PC-9 (cell line): ENCODE results near the gene GJC1.
A peak's percentile ranks its signal among the peaks of the same experiment; 100 is the strongest.

ENCODE experiments used
- EZH2 ChIP-seq: fragments of 200-600 bp; sonication (generic); IDR thresholded peaks from 2 replicates; pipeline ENCODE4 v1.8.0; 2017; ENCODE audit warnings: antibody characterized with exemption, low read depth
- TF ChIP-seq, protein P1 (sequence below): fragments of 200-600 bp; sonication (generic); conservative IDR thresholded peaks from 2 replicates; pipeline ENCODE4 v1.6.1; 2017; ENCODE audit warnings: mixed run types, antibody characterized with exemption, mild to moderate bottlenecking, moderate library complexity

DNA sequence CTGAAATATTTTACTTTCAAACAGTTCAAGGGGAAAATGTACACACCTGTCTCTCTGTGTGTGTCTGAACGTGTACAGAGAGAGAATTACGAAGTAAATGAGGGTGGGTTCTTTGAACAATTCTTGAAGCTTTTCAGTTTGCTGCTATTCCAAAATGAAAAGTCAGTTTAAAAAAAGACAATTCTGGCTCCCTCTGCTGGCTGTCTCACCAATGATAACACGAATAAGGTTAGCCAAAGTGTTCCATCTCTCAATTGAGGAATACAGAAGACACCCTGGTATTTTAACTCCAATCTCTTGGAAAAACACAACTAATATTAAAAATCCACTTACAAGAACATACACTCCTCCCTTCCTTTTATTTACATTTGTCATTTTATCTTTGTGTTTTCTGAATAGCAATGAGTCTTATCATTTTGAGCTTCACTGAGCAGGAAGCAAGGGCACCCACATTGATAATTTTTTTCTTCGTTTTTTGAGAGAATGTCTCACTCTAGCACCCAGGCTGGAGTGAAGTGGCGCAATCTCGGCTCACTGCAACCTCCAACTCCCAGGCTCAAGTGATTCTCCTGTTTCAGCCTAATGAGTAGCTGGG is 48.6 kb upstream of the GJC1 start:
- no peak for TF ChIP-seq EZH2
- TF ChIP-seq, protein P1, sequence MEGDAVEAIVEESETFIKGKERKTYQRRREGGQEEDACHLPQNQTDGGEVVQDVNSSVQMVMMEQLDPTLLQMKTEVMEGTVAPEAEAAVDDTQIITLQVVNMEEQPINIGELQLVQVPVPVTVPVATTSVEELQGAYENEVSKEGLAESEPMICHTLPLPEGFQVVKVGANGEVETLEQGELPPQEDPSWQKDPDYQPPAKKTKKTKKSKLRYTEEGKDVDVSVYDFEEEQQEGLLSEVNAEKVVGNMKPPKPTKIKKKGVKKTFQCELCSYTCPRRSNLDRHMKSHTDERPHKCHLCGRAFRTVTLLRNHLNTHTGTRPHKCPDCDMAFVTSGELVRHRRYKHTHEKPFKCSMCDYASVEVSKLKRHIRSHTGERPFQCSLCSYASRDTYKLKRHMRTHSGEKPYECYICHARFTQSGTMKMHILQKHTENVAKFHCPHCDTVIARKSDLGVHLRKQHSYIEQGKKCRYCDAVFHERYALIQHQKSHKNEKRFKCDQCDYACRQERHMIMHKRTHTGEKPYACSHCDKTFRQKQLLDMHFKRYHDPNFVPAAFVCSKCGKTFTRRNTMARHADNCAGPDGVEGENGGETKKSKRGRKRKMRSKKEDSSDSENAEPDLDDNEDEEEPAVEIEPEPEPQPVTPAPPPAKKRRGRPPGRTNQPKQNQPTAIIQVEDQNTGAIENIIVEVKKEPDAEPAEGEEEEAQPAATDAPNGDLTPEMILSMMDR = peak; percentile 73
